ENCODE results near the gene TPPP3. TPM values are rescaled to one million over a fixed set of nuclear protein-coding genes. Genes with fewer than 3 reads are reported as not detected.

Gene TPPP3
- total and polyA plus RNA-seq, 8 donors = 79.2 to 403 (median 335) TPM

DNA sequence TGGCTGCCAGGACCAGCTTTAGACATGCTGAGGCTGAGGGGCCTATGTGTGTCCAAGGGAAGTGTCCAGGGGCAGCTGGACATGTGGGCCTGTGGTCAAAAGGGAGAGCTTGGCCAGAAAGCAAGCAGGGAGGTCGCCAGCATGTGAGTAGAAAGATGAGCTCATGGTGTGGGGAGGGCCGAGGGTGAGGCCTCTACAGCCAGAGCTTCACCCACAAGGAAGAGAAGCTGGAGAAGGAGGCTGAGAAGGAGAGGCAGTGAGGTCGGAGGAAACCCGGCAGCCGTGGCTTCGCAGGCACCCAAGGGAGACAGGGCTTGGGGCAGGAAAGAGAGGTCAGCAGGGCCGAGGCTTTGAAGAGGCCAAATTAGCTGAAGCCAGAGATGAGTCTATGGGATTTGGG, 33.7 kb upstream of the TPPP3 start:
- TF ChIP-seq, protein P1, sequence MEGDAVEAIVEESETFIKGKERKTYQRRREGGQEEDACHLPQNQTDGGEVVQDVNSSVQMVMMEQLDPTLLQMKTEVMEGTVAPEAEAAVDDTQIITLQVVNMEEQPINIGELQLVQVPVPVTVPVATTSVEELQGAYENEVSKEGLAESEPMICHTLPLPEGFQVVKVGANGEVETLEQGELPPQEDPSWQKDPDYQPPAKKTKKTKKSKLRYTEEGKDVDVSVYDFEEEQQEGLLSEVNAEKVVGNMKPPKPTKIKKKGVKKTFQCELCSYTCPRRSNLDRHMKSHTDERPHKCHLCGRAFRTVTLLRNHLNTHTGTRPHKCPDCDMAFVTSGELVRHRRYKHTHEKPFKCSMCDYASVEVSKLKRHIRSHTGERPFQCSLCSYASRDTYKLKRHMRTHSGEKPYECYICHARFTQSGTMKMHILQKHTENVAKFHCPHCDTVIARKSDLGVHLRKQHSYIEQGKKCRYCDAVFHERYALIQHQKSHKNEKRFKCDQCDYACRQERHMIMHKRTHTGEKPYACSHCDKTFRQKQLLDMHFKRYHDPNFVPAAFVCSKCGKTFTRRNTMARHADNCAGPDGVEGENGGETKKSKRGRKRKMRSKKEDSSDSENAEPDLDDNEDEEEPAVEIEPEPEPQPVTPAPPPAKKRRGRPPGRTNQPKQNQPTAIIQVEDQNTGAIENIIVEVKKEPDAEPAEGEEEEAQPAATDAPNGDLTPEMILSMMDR (IDR thresholded peaks at IDR 0.05) = no peak
- ATAC-seq = no peak
- Histone ChIP-seq H3K27ac (no peak overlapping the region), H3K4me1 (peaks cover 18 to 28% of the 10 kb centered on the region in 2 donors), H3K9me3 (no peaks in the 10 kb centered on the region), H3K27me3 (peaks cover 13 to 54% of the 10 kb centered on the region in 2 donors), H3K4me3 (no peak overlapping the region), H3K36me3 (no peaks in the 10 kb centered on the region)
- intact Hi-C loops (cut with DNase I) = loop anchor here in 1 of 2 donors (5.0 kb wide), 1 partner anchor 40 kb away; no protein-coding TSS in a partner anchor
- DNase-seq = no peak

DNA sequence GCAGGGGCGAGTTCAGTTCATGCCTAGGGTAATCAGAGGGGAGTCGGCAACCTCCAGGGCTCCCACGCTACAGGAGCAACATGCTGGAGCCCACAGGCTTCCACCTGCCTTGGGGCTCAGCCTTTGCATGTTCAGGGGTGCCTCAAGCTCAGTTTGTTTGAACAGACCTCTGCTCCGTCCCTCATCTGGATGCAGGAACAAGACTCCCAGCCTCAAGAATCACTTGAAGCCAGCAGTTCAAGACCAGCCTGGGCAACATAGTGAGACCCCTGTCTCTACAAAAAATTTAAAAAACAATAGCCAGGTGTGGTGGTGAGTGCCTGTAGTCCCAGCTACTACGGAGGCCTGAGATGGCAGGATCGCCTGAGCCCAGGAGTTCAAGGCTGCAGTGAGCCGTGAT, 32.7 kb upstream of the TPPP3 start:
- Histone ChIP-seq H3K4me1 (peaks cover 11 to 21% of the 10 kb centered on the region in 2 donors), H3K36me3 (no peaks in the 10 kb centered on the region), H3K27me3 (peaks cover 13 to 46% of the 10 kb centered on the region in 2 donors), H3K4me3 (no peak overlapping the region), H3K9me3 (no peaks in the 10 kb centered on the region), H3K27ac (no peak overlapping the region)
- intact Hi-C loops (cut with DNase I) = loop anchor here in 1 of 2 donors (5.0 kb wide), 1 partner anchor 41 kb away; no protein-coding TSS in a partner anchor
- no peak for ATAC-seq
- DNase-seq = no peak
- TF ChIP-seq, protein P1 (IDR thresholded peaks at IDR 0.05) = no peak

DNA sequence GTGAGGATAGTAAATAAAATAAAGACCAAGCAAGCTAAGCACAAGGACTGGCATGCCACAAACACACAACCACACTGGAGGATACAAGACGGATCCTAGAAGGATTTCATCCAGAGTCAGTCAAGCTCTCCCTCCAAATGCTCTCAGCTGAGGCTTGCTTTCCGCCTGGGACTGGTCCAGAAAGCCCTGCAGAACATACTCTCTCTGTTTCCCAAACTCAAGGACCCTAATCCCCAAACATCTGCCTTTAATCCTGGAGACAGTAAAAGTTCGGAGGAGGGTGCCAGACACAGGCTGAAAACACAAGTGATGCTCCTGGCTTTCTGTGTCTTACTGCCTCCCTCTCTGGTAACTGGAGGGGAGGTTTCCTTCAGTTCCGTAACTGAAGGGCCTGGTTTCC, 32.3 kb upstream of the TPPP3 start:
- Histone ChIP-seq H3K4me1 (peaks cover 9 to 17% of the 10 kb centered on the region in 2 donors), H3K9me3 (no peaks in the 10 kb centered on the region), H3K27me3 (peaks cover 13 to 42% of the 10 kb centered on the region in 2 donors), H3K4me3 (no peak overlapping the region), H3K27ac (no peak overlapping the region), H3K36me3 (no peaks in the 10 kb centered on the region)
- intact Hi-C loops (cut with DNase I) = loop anchor here in 1 of 2 donors (5.0 kb wide), 1 partner anchor 42 kb away; no protein-coding TSS in a partner anchor
- TF ChIP-seq, protein P1 (IDR thresholded peaks at IDR 0.05) = no peak
- ATAC-seq = no peak
- no peak for DNase-seq

DNA sequence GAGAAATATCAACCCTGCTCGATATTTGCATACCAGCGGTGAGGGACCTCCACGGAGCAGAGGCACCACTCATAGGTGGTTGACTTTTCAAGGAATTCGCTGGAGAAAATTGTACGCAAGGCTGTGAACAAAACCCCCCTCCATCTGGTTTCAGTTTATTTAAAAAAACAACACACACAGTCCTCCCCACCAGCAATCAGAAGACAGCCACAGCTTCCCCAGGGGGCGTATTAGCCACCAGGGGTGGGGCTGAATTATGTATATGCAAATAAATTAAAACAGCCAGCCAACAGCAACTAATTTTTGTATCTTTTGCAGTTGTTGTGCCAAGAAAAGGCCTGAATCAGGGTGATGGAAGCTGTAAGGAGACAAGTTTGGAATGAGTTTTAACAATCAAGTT, 31.8 kb upstream of the TPPP3 start:
- intact Hi-C loops (cut with DNase I) = loop anchor here in 1 of 2 donors (5.0 kb wide), 1 partner anchor 42 kb away; no protein-coding TSS in a partner anchor

DNA sequence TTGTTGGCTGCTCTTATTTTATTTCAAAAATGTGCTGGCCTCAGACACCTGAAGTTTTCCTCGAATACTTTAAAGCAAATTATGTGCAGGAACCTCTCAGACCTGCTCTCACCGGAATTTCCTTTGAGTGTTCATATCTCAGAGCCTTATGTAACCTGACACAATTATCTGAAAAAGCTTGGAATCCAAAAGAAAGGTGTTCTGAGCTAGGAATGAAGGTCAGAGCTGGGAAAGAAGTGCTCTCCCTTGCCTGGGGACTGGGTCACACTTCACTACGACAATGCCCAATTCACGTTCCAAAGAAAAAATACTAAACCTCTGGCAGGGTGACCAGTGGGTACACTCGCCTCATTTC, 30.9 kb upstream of the TPPP3 start:
- Histone ChIP-seq H3K36me3 (no peaks in the 10 kb centered on the region), H3K9me3 (no peaks in the 10 kb centered on the region), H3K4me3 (no peak overlapping the region), H3K27me3 (peaks cover under 1 to 28% of the 10 kb centered on the region in 2 donors), H3K27ac (no peak overlapping the region), H3K4me1 (peaks cover 4 to 9% of the 10 kb centered on the region in 2 donors)
- TF ChIP-seq, protein P1 (IDR thresholded peaks at IDR 0.05) = no peak
- peak; percentile 37 for ATAC-seq
- no peak for DNase-seq
- intact Hi-C loops (cut with DNase I) = no loop called here

More for the DNA sequence above, 31.8 kb upstream of the TPPP3 start:
- Histone ChIP-seq H3K27ac (no peak overlapping the region), H3K4me1 (peaks cover 4 to 12% of the 10 kb centered on the region in 2 donors), H3K4me3 (no peak overlapping the region), H3K9me3 (no peaks in the 10 kb centered on the region), H3K36me3 (no peaks in the 10 kb centered on the region), H3K27me3 (peaks cover 9 to 36% of the 10 kb centered on the region in 2 donors)
- DNase-seq (no peak), ATAC-seq (no peak)
- TF ChIP-seq, protein P1 (IDR thresholded peaks at IDR 0.05) = no peak
